HG03108 (cell line): Measurements from ENCODE around the gene FOXD1.
"Not testable (repeated sequence)": the region's sequence is repeated elsewhere in the genome, so short reads cannot be mapped to it uniquely, and the experiment has no call there.

Experiments
- ATAC-seq: cut with Tn5 transposase; IDR thresholded peaks from one replicate; pipeline ENCODE4 v1.9.1; 2021; ENCODE audit warnings: moderate library complexity; ENCODE audit not compliant: unreplicated experiment

FOXD1 gene

GRCh38 chr5:73464016-73464745 lies 15.6 kb upstream of the FOXD1 start:
- ATAC-seq = no peak

GRCh38 chr5:73460133-73460532 lies 11.6 kb upstream of the FOXD1 start:
- no peak for ATAC-seq

- no peak for ATAC-seq
Observed at GRCh38 chr5:73459366-73459765, 10.8 kb upstream of the FOXD1 start.

- ATAC-seq = not testable (repeated sequence)
Observed at GRCh38 chr5:73456462-73456861, 7.9 kb upstream of the FOXD1 start.

- ATAC-seq = no peak
Observed at GRCh38 chr5:73454379-73455036, 5.9 kb upstream of the FOXD1 start.

- ATAC-seq = no peak
Observed at GRCh38 chr5:73452215-73452614, 3.6 kb upstream of the FOXD1 start.

GRCh38 chr5:73451224-73452130 lies 2.9 kb upstream of the FOXD1 start:
- no peak for ATAC-seq

GRCh38 chr5:73450672-73451223 lies 2.2 kb upstream of the FOXD1 start:
- no peak for ATAC-seq

GRCh38 chr5:73450137-73450536 lies 1.6 kb upstream of the FOXD1 start:
- ATAC-seq = no peak

GRCh38 chr5:73447530-73448462 lies 781 bp downstream of the FOXD1 start:
- ATAC-seq = peak; percentile 25

- peak; percentile 22 for ATAC-seq
Observed at GRCh38 chr5:73446631-73447529, 1.7 kb downstream of the FOXD1 start.

GRCh38 chr5:73445665-73446630 lies 2.6 kb downstream of the FOXD1 start:
- no peak for ATAC-seq

- no peak for ATAC-seq
Observed at GRCh38 chr5:73444499-73445438, 3.8 kb downstream of the FOXD1 start.

GRCh38 chr5:73443829-73444498 lies 4.6 kb downstream of the FOXD1 start:
- ATAC-seq = no peak

GRCh38 chr5:73442996-73443627 lies 5.5 kb downstream of the FOXD1 start:
- no peak for ATAC-seq
